Nephron (organoid): ENCODE data around the gene C2CD4C.

Experiments
- H3K27ac Mint-ChIP-seq, 3 experiments: 2 replicates each; pipeline ENCODE4 v1.8.0; 2020; ENCODE audit warnings: mixed read lengths in 3 of 3, mild to moderate bottlenecking in 2 of 3, moderate library complexity in 1 of 3
- H3K27me3 Mint-ChIP-seq: 2 replicates; pipeline ENCODE4 v1.8.0; 2021; ENCODE audit warnings: low read depth, mild to moderate bottlenecking, moderate library complexity, mixed read lengths
- H3K36me3 Mint-ChIP-seq: 2 replicates; pipeline ENCODE4 v1.8.0; 2020; ENCODE audit warnings: low read depth, mixed read lengths
- H3K4me1 Mint-ChIP-seq: 2 replicates; pipeline ENCODE4 v1.8.0; 2020; ENCODE audit warnings: mixed read lengths
- H3K4me3 Mint-ChIP-seq, 3 experiments: 2 replicates each; pipeline ENCODE4 v1.8.0; 2020; ENCODE audit warnings: mild to moderate bottlenecking in 3 of 3, mixed read lengths in 3 of 3, moderate library complexity in 2 of 3
- H3K9me3 Mint-ChIP-seq: 2 replicates; pipeline ENCODE4 v1.8.0; 2020; ENCODE audit warnings: mixed read lengths
- CTCF ChIP-seq, 3 experiments: fragments of 200-600 bp; sonication (generic); IDR thresholded peaks; one replicate each; pipeline ENCODE4 v1.5.0; 2021; ENCODE audit warnings: antibody characterized with exemption in 3 of 3; ENCODE audit not compliant: unreplicated experiment in 3 of 3

Gene C2CD4C

GRCh38 chr19:368630-369024 is 40.3 kb downstream of the C2CD4C start:
- peak overlapping the region in 2 of 3 experiments; percentile 2 to 3 for H3K4me3 Mint-ChIP-seq
- peak overlapping the region; percentile 76 to 80 (median 79) for H3K27ac Mint-ChIP-seq
- H3K9me3 Mint-ChIP-seq: no peaks in the 10 kb centered on the region
- no peaks in the 10 kb centered on the region for H3K36me3 Mint-ChIP-seq
- peaks cover 26% of the 10 kb centered on the region for H3K27me3 Mint-ChIP-seq
- peaks cover 50% of the 10 kb centered on the region for H3K4me1 Mint-ChIP-seq
- no peak for TF ChIP-seq CTCF (IDR thresholded peaks at IDR 0.05; ENCODE audit: unreplicated experiment in 3 of 3)

GRCh38 chr19:367963-368629 is 40.9 kb downstream of the C2CD4C start:
- Mint-ChIP-seq H3K4me1 (peaks cover 50% of the 10 kb centered on the region), H3K4me3 (no peak overlapping the region), H3K36me3 (no peaks in the 10 kb centered on the region), H3K27ac (peak overlapping the region; percentile 76 to 80 (median 79)), H3K27me3 (peaks cover 26% of the 10 kb centered on the region), H3K9me3 (no peaks in the 10 kb centered on the region)
- no peak for TF ChIP-seq CTCF (IDR thresholded peaks at IDR 0.05; ENCODE audit: unreplicated experiment in 3 of 3)

- no peaks in the 10 kb centered on the region for H3K9me3 Mint-ChIP-seq
- peaks cover 45% of the 10 kb centered on the region for H3K4me1 Mint-ChIP-seq
- no peaks in the 10 kb centered on the region for H3K36me3 Mint-ChIP-seq
- TF ChIP-seq CTCF (IDR thresholded peaks at IDR 0.05; ENCODE audit: unreplicated experiment in 3 of 3): no peak
- H3K27me3 Mint-ChIP-seq: peaks cover 29% of the 10 kb centered on the region
- no peak overlapping the region for H3K4me3 Mint-ChIP-seq
- H3K27ac Mint-ChIP-seq: peak overlapping the region; percentile 76 to 80 (median 79)
Measured at GRCh38 chr19:367561-367960, 41.4 kb downstream of the C2CD4C start.

- no peaks in the 10 kb centered on the region for H3K9me3 Mint-ChIP-seq
- peaks cover 39% of the 10 kb centered on the region for H3K4me1 Mint-ChIP-seq
- no peak for TF ChIP-seq CTCF (IDR thresholded peaks at IDR 0.05; ENCODE audit: unreplicated experiment in 3 of 3)
- H3K27me3 Mint-ChIP-seq: peaks cover 29% of the 10 kb centered on the region
- no peak overlapping the region for H3K27ac Mint-ChIP-seq
- H3K36me3 Mint-ChIP-seq: no peaks in the 10 kb centered on the region
- no peak overlapping the region for H3K4me3 Mint-ChIP-seq
Measured at GRCh38 chr19:366951-367350, 42.0 kb downstream of the C2CD4C start.

- no peaks in the 10 kb centered on the region for H3K36me3 Mint-ChIP-seq
- no peak overlapping the region for H3K27ac Mint-ChIP-seq
- peaks cover 32% of the 10 kb centered on the region for H3K4me1 Mint-ChIP-seq
- no peak overlapping the region for H3K4me3 Mint-ChIP-seq
- H3K9me3 Mint-ChIP-seq: no peaks in the 10 kb centered on the region
- peaks cover 29% of the 10 kb centered on the region for H3K27me3 Mint-ChIP-seq
- TF ChIP-seq CTCF (IDR thresholded peaks at IDR 0.05; ENCODE audit: unreplicated experiment in 3 of 3): no peak
Measured at GRCh38 chr19:366205-366783, 42.7 kb downstream of the C2CD4C start.
